HEK293 (cell line): Measurements from ENCODE around the gene BCAT1.

ENCODE experiments used
- CTCF ChIA-PET: fragments of 350-600 bp; formaldehyde crosslinking; extraction: SDS; loops from one replicate; lab custom pipeline; 2021; ENCODE audit warnings: antibody characterized with exemption; lab: Yijun Ruan, JAX
- POLR2A ChIA-PET: fragments of 300-600 bp; formaldehyde crosslinking; extraction: SDS; loops from one replicate; lab custom pipeline; 2020; ENCODE audit warnings: antibody characterized with exemption, inconsistent platforms; lab: Yijun Ruan, JAX
- H3K27ac ChIP-seq: fragments of 200-500 bp; sonication (Bioruptor generic); 2 replicates; pipeline ENCODE4 v1.5.1; 2014; ENCODE audit warnings: low read depth, low read length, control low read depth, inconsistent platforms; ENCODE audit errors: extremely low read depth
- H3K36me3 ChIP-seq, 2 experiments: fragments of 200-500 bp in 1 of 2; sonication (Bioruptor generic) in 1 of 2; 1 replicate in 1 of 2; 2 replicates in 1 of 2; pipeline ENCODE4 v1.5.1; 2014 to 2017; ENCODE audit warnings: inconsistent platforms in 2 of 2, low read length in 2 of 2; ENCODE audit not compliant: control insufficient read depth in 2 of 2, insufficient read depth in 1 of 2
- H3K4me1 ChIP-seq: fragments of 200-500 bp; sonication (Bioruptor generic); 2 replicates; pipeline ENCODE4 v1.5.1; 2014; ENCODE audit warnings: mild to moderate bottlenecking, low read length, inconsistent platforms; ENCODE audit not compliant: control insufficient read depth, insufficient read depth
- H3K4me3 ChIP-seq: 2 replicates; pipeline ENCODE4 v1.5.1; 2011; ENCODE audit warnings: low read depth, mild to moderate bottlenecking, control low read depth, low read length, moderate library complexity
- H3K9me3 ChIP-seq: fragments of 200-500 bp; sonication (Bioruptor generic); 2 replicates; pipeline ENCODE4 v1.5.1; 2014; ENCODE audit warnings: low read depth, low read length, inconsistent platforms; ENCODE audit not compliant: control insufficient read depth, insufficient read depth
- BCL11A ChIP-seq: fragments of 450-650 bp; formaldehyde crosslinking; IDR thresholded peaks from 2 replicates; pipeline ENCODE4 v1.5.1; 2016; ENCODE audit warnings: low read depth, missing biosample characterization, missing genetic modification characterization
- BCL11B ChIP-seq: fragments of 450-650 bp; formaldehyde crosslinking; IDR thresholded peaks from 2 replicates; pipeline ENCODE4 v1.5.1; 2016; ENCODE audit warnings: low read depth, missing biosample characterization, missing genetic modification characterization
- EGR2 ChIP-seq: fragments of 450-650 bp; formaldehyde crosslinking; IDR thresholded peaks from 2 replicates; pipeline ENCODE4 v1.5.1; 2016; ENCODE audit warnings: low read depth, missing biosample characterization, missing genetic modification characterization
- HOXA7 ChIP-seq: sonication (generic); formaldehyde crosslinking; IDR thresholded peaks from 2 replicates; pipeline ENCODE4 v1.8.1; 2022; ENCODE audit warnings: missing genetic modification reagents, borderline replicate concordance
- KLF1 ChIP-seq: fragments of 450-650 bp; formaldehyde crosslinking; IDR thresholded peaks from 2 replicates; pipeline ENCODE4 v1.5.1; 2016; ENCODE audit warnings: missing biosample characterization, missing genetic modification characterization
- KLF16 ChIP-seq: fragments of 450-650 bp; formaldehyde crosslinking; IDR thresholded peaks from 2 replicates; pipeline ENCODE4 v1.5.1; 2017; ENCODE audit warnings: missing biosample characterization, missing genetic modification characterization
- SP3 ChIP-seq: fragments of 450-650 bp; formaldehyde crosslinking; IDR thresholded peaks from 2 replicates; pipeline ENCODE4 v1.5.1; 2016; ENCODE audit warnings: missing biosample characterization, missing genetic modification characterization
- YY1 ChIP-seq: fragments of 450-650 bp; formaldehyde crosslinking; IDR thresholded peaks from 2 replicates; pipeline ENCODE4 v1.5.1; 2018; ENCODE audit warnings: missing biosample characterization, missing genetic modification characterization
- ZBTB21 ChIP-seq: fragments of 450-650 bp; formaldehyde crosslinking; IDR thresholded peaks from 2 replicates; pipeline ENCODE4 v1.5.1; 2017; ENCODE audit warnings: missing biosample characterization, missing genetic modification characterization
- ZNF10 ChIP-seq: fragments of 450-650 bp; formaldehyde crosslinking; IDR thresholded peaks from 2 replicates; pipeline ENCODE4 v1.5.1; 2017; ENCODE audit warnings: missing biosample characterization, missing genetic modification characterization
- ZNF146 ChIP-seq: fragments of 450-650 bp; formaldehyde crosslinking; IDR thresholded peaks from 2 replicates; pipeline ENCODE4 v1.5.1; 2016; ENCODE audit warnings: missing biosample characterization, missing genetic modification characterization
- ZNF18 ChIP-seq: fragments of 450-650 bp; formaldehyde crosslinking; IDR thresholded peaks from 2 replicates; pipeline ENCODE4 v1.5.1; 2016; ENCODE audit warnings: missing biosample characterization, missing genetic modification characterization
- ZNF19 ChIP-seq: fragments of 450-650 bp; formaldehyde crosslinking; IDR thresholded peaks from 2 replicates; pipeline ENCODE4; 2016; ENCODE audit warnings: missing biosample characterization, missing genetic modification characterization, low read depth
- ZNF426 ChIP-seq: fragments of 450-650 bp; formaldehyde crosslinking; IDR thresholded peaks from 2 replicates; pipeline ENCODE4 v1.5.1; 2017; ENCODE audit warnings: missing biosample characterization, missing genetic modification characterization, mild to moderate bottlenecking, inconsistent platforms, moderate library complexity
- ZNF513 ChIP-seq: fragments of 450-650 bp; IDR thresholded peaks from 2 replicates; pipeline ENCODE4 v1.5.1; 2018; ENCODE audit warnings: missing biosample characterization, missing genetic modification characterization
- ZNF692 ChIP-seq: fragments of 450-650 bp; formaldehyde crosslinking; IDR thresholded peaks from 2 replicates; pipeline ENCODE4 v1.5.1; 2016; ENCODE audit warnings: missing biosample characterization, missing genetic modification characterization
- ZNF777 ChIP-seq: fragments of 450-650 bp; formaldehyde crosslinking; IDR thresholded peaks from 2 replicates; pipeline ENCODE4 v1.5.1; 2017; ENCODE audit warnings: missing biosample characterization, missing genetic modification characterization, borderline replicate concordance

Gene BCAT1

GRCh38 chr12:24974216-24974615 is 25.3 kb upstream of the BCAT1 start (continued):
- no peak for TF ChIP-seq ZNF19 (tag by site-specific recombination)
- no peak for TF ChIP-seq ZNF426 (tag by site-specific recombination)
- TF ChIP-seq EGR2 (tag by site-specific recombination): no peak
- no peak for TF ChIP-seq ZNF10 (tag by site-specific recombination)
- TF ChIP-seq HOXA7 (CRISPR knock-in tag): no peak
- no peak for TF ChIP-seq BCL11A (tag by site-specific recombination)

GRCh38 chr12:24972078-24972477 is 23.2 kb upstream of the BCAT1 start:
- ChIA-PET CTCF (no interaction called here), POLR2A (no interaction called here)
- H3K4me3 ChIP-seq: no peak overlapping the region
- H3K9me3 ChIP-seq: no peaks in the 10 kb centered on the region
- no peak for TF ChIP-seq KLF1
- TF ChIP-seq KLF16 (tag by site-specific recombination): no peak
- TF ChIP-seq BCL11B (tag by site-specific recombination): no peak
- no peak for TF ChIP-seq YY1 (tag by site-specific recombination)
- H3K4me1 ChIP-seq: 0 out of 2 replicates have a peak, but pooled peaks cover 2% of the 10 kb centered on the region
- H3K36me3 ChIP-seq: no peaks in the 10 kb centered on the region
- no peak overlapping the region for H3K27ac ChIP-seq

GRCh38 chr12:24970177-24970576 is 21.3 kb upstream of the BCAT1 start:
- Histone ChIP-seq H3K4me3 (no peak overlapping the region), H3K9me3 (no peaks in the 10 kb centered on the region)
- TF ChIP-seq ZNF692 (tag by site-specific recombination) (no peak), SP3 (tag by site-specific recombination) (no peak), ZBTB21 (tag by site-specific recombination) (no peak), ZNF10 (tag by site-specific recombination) (no peak)
- TF ChIP-seq, all 188 proteins: peak for 0
- ChIA-PET CTCF (no interaction called here), POLR2A (no interaction called here)
- H3K36me3 ChIP-seq: no peaks in the 10 kb centered on the region
- H3K4me1 ChIP-seq: no peaks in the 10 kb centered on the region
- no peak overlapping the region for H3K27ac ChIP-seq

- Histone ChIP-seq H3K36me3 (no peaks in the 10 kb centered on the region), H3K9me3 (no peaks in the 10 kb centered on the region), H3K4me1 (no peaks in the 10 kb centered on the region), H3K27ac (no peak overlapping the region), H3K4me3 (no peak overlapping the region)
- POLR2A ChIA-PET: no interaction called here
- CTCF ChIA-PET: no interaction called here
- no peak for TF ChIP-seq ZNF18 (tag by site-specific recombination)
- no peak for TF ChIP-seq ZNF777
- no peak for TF ChIP-seq ZNF513 (tag by site-specific recombination)
- no peak for TF ChIP-seq ZNF146 (tag by site-specific recombination)
Observed at GRCh38 chr12:24966951-24967564, 18.2 kb upstream of the BCAT1 start.
